ENCODE results near the gene SLC16A1.

The SLC16A1 gene

DNA sequence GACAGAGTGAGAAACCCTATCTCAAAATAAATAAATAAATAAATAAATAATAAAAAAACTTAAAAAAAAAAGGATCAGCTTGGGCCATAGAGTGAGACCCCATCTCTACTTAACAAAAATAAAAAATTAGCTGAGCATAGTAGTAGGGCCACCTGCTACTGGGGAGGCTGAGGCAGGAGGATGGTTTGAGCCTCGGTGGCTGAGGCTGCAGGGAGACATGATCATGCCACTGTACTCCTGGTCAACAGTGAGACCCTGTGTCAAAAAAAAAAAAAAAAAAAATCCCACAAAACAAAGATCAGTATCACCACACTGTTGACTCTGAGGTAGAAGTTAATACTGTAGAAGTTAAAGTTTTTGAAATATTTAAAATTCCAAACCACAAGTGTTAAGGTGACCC lies 29.1 kb downstream of the SLC16A1 start:
- TF ChIP-seq SIN3A (IDR thresholded peaks at IDR 0.05; ENCODE audit: borderline replicate concordance, insufficient read depth, low read length) (no peak), FOXP2 (optimal IDR thresholded peaks at IDR 0.05; ENCODE audit: borderline replicate concordance, extremely low read depth, extremely low read length, insufficient read depth) (no peak), TAF1 (IDR thresholded peaks at IDR 0.05; ENCODE audit: borderline replicate concordance, insufficient read depth, low read length) (no peak), POLR2AphosphoS5 (IDR thresholded peaks at IDR 0.05; ENCODE audit: low read depth, low read length) (no peak), REST (IDR thresholded peaks at IDR 0.05; ENCODE audit: insufficient read depth in 1 of 2, low read depth in 2 of 2, low read length in 2 of 2) (no peak)

- TF ChIP-seq TAF1 (IDR thresholded peaks at IDR 0.05; ENCODE audit: borderline replicate concordance, insufficient read depth, low read length), result no peak
- no peak for TF ChIP-seq REST (IDR thresholded peaks at IDR 0.05; ENCODE audit: insufficient read depth in 1 of 2, low read depth in 2 of 2, low read length in 2 of 2)
- no peak for TF ChIP-seq POLR2AphosphoS5 (IDR thresholded peaks at IDR 0.05; ENCODE audit: low read depth, low read length)
- no peak for TF ChIP-seq SIN3A (IDR thresholded peaks at IDR 0.05; ENCODE audit: borderline replicate concordance, insufficient read depth, low read length)
These were observed 31.0 kb downstream of the SLC16A1 start for GRCh38 chr1:112925015-112925414.

- no peak for TF ChIP-seq SIN3A (IDR thresholded peaks at IDR 0.05; ENCODE audit: borderline replicate concordance, insufficient read depth, low read length)
- no peak for TF ChIP-seq POLR2AphosphoS5 (IDR thresholded peaks at IDR 0.05; ENCODE audit: low read depth, low read length)
- no peak for TF ChIP-seq REST (IDR thresholded peaks at IDR 0.05; ENCODE audit: insufficient read depth in 1 of 2, low read depth in 2 of 2, low read length in 2 of 2)
- no peak for TF ChIP-seq FOXP2 (optimal IDR thresholded peaks at IDR 0.05; ENCODE audit: borderline replicate concordance, extremely low read depth, extremely low read length, insufficient read depth)
- no peak for TF ChIP-seq TAF1 (IDR thresholded peaks at IDR 0.05; ENCODE audit: borderline replicate concordance, insufficient read depth, low read length)
These were observed 32.0 kb downstream of the SLC16A1 start for GRCh38 chr1:112923959-112924349.

GRCh38 chr1:112923234-112923958 lies 32.6 kb downstream of the SLC16A1 start:
- TF ChIP-seq SIN3A (IDR thresholded peaks at IDR 0.05; ENCODE audit: borderline replicate concordance, insufficient read depth, low read length) (no peak), FOXP2 (optimal IDR thresholded peaks at IDR 0.05; ENCODE audit: borderline replicate concordance, extremely low read depth, extremely low read length, insufficient read depth) (no peak), TAF1 (IDR thresholded peaks at IDR 0.05; ENCODE audit: borderline replicate concordance, insufficient read depth, low read length) (no peak), POLR2AphosphoS5 (IDR thresholded peaks at IDR 0.05; ENCODE audit: low read depth, low read length) (no peak), REST (IDR thresholded peaks at IDR 0.05; ENCODE audit: insufficient read depth in 1 of 2, low read depth in 2 of 2, low read length in 2 of 2) (no peak)

Data from PFSK-1 (cell line).